ENCODE measurements around the gene EIF3I. TPM values are rescaled to one million over a fixed set of nuclear protein-coding genes. Genes with fewer than 3 reads are reported as not detected.
A peak's percentile ranks its signal among the peaks of the same experiment; 100 is the strongest.

EIF3I gene
- total and polyA plus RNA-seq, 12 donors: 90.3 to 342 (median 106) TPM

GRCh38 chr1:32208891-32209328 lies 13.3 kb upstream of the EIF3I start, which contains the start of gene DCDC2B:
Gene DCDC2B (plus strand): TSS chr1:32209089. CDS start chr1:32209094, 5 bp downstream.
- no peak for TF ChIP-seq CTCF (IDR thresholded peaks at IDR 0.05)
- ATAC-seq: peak in 4 of 8 donors; percentile 2 to 13 (median 4)
- Histone ChIP-seq H3K4me1 (peaks cover 6 to 24% (median 17%) of the 10 kb centered on the region in 9 donors), H3K27ac (no peak within 1 kb of the TSS), H3K27me3 (no peaks in the 10 kb centered on the region), H3K9me3 (no peaks in the 10 kb centered on the region), H3K36me3 (peaks cover 0 to 14% (median 0%) of the 10 kb centered on the region in 9 donors), H3K4me3 (no peak within 1 kb of the TSS)
- peak; percentile 29 to 52 for DNase-seq
- intact Hi-C loops (cut with DNase I): no loop called here
- WGBS, 2 donors: 69 to 70% methylated on average over 5 of the region's 5 CpGs

DNA sequence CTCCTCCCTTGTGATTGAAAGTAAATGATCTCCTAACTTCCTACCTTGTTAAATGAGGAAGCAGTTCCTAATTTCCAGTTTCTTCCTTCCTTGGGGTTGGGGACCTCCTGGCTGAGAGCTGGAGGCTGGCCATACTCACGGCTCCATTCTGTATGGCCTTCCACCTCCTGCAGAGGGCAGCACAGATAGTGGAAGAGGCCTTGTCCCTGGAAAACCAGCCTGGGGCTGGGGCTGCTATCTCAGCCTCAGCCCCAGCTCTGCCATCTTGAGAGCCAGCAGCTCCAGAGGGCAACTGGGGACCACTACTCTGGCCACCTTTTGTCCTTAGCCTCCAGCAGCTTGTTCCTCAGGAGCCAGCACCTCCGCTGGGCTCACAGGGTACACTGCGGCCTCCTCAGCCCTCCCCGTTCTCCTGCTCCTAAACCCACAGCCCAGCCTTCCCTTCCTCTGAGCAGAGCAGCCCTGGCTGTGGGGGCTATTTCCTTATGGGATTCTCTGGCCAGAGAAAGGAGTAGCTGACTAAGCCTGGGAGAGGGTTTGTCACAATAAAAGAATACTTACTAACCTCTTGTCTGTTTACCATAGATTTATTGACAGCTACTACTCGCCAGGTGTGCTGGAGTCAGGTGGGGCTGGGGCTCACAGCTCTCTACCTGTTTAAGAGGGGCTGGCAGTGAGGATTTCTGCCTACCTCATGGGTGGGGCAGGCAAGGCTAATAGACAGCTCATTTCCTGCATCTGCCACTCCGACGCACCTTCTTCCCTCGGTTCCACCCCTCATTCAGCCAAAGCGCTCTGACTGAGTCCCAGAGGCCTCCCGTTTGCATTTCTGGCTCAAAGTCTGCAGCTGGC lies 6.4 kb upstream of the EIF3I start:
- TF ChIP-seq CTCF (IDR thresholded peaks at IDR 0.05): peak; percentile 41 to 85 (median 78)
- intact Hi-C loops (cut with DNase I): loop anchor here in 3 of 10 donors (10.0 kb wide), 3 partner anchors 99 to 179 kb away; partner anchors contain the start of gene BSDC1 (in 1 of the 3)

GRCh38 chr1:32216566-32216965 lies 5.6 kb upstream of the EIF3I start:
- DNase-seq (no peak), ATAC-seq (no peak)
- Histone ChIP-seq H3K4me1 (peaks cover 2 to 27% (median 16%) of the 10 kb centered on the region in 9 donors), H3K36me3 (peaks cover 0 to 80% (median 14%) of the 10 kb centered on the region in 9 donors), H3K4me3 (no peak overlapping the region), H3K9me3 (no peaks in the 10 kb centered on the region), H3K27me3 (no peaks in the 10 kb centered on the region), H3K27ac (no peak overlapping the region)
- no peak for TF ChIP-seq CTCF (IDR thresholded peaks at IDR 0.05)
- intact Hi-C loops (cut with DNase I): loop anchor here in 3 of 10 donors (10.0 kb wide), 3 partner anchors 98 to 178 kb away; partner anchors contain the start of gene BSDC1 (in 1 of the 3)
- WGBS, 2 donors: 90 to 95% methylated on average over 5 of the region's 5 CpGs

More for the DNA sequence above, 6.4 kb upstream of the EIF3I start:
- no peak overlapping the region for H3K4me3 ChIP-seq
- WGBS, 2 donors: 70 to 81% methylated on average over 10 of the region's 10 CpGs
- ATAC-seq (peak; percentile 65 to 85 (median 78)), DNase-seq (peak; percentile 44 to 58)
- no peaks in the 10 kb centered on the region for H3K27me3 ChIP-seq
- peak overlapping the region in 5 of 10 donors; percentile 11 to 41 (median 19) for H3K27ac ChIP-seq
- no peaks in the 10 kb centered on the region for H3K9me3 ChIP-seq
- H3K4me1 ChIP-seq: peaks cover 2 to 20% (median 9%) of the 10 kb centered on the region in 9 donors
- H3K36me3 ChIP-seq: peaks cover 0 to 80% (median 14%) of the 10 kb centered on the region in 9 donors

GRCh38 chr1:32219022-32219421 lies 3.2 kb upstream of the EIF3I start:
- no peaks in the 10 kb centered on the region for H3K27me3 ChIP-seq
- peaks cover 7 to 43% (median 30%) of the 10 kb centered on the region in 9 donors for H3K4me1 ChIP-seq
- no peak for TF ChIP-seq CTCF (IDR thresholded peaks at IDR 0.05)
- no peaks in the 10 kb centered on the region for H3K9me3 ChIP-seq
- peaks cover 0 to 72% (median 17%) of the 10 kb centered on the region in 9 donors for H3K36me3 ChIP-seq
- DNase-seq (no peak), ATAC-seq (no peak)
- intact Hi-C loops (cut with DNase I): loop anchor here in 3 of 10 donors (10.0 kb wide), 3 partner anchors 96 to 176 kb away; partner anchors contain the start of gene BSDC1 (in 1 of the 3)
- H3K27ac ChIP-seq: no peak overlapping the region
- H3K4me3 ChIP-seq: no peak overlapping the region
- WGBS, 2 donors: 91% methylated on average over 7 of the region's 7 CpGs
